SKM-1 (cell line): ENCODE results near the gene LYRM4.

Experiments used
- DNase-seq: peaks from one replicate; lab custom pipeline; 2025; ENCODE audit not compliant: unreplicated experiment; lab: John Stamatoyannopoulos, UW

LYRM4 gene

DNA sequence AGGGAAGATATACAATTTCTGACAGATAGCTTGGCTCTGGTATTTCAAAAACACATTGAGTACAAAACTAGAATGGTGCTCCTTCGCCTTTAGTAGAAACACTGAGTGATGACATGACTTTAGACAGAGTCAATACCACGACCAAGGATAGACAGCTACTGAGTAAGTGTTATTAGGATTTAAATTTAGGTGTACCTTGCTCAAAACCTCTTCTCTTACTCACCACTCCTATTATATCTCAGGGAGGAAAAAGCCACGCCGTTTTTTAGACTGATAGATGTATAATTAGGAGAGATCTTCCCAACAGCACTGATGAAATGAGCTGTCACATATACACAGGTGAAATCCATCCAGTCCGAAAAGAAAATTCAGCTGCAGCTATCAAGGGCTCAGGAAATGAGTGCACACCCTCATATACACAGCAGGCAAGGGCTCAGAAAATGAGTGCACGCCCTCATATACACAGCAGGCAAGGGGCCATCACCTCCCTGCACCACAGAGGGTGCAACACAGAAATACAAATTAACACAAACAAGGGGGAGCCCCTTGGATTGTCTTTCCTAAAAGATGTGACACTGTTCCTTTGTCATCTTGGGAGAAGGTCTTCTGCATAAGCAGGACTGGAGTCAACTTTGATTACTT is 53.7 kb downstream of the LYRM4 start:
- DNase-seq: no peak

DNA sequence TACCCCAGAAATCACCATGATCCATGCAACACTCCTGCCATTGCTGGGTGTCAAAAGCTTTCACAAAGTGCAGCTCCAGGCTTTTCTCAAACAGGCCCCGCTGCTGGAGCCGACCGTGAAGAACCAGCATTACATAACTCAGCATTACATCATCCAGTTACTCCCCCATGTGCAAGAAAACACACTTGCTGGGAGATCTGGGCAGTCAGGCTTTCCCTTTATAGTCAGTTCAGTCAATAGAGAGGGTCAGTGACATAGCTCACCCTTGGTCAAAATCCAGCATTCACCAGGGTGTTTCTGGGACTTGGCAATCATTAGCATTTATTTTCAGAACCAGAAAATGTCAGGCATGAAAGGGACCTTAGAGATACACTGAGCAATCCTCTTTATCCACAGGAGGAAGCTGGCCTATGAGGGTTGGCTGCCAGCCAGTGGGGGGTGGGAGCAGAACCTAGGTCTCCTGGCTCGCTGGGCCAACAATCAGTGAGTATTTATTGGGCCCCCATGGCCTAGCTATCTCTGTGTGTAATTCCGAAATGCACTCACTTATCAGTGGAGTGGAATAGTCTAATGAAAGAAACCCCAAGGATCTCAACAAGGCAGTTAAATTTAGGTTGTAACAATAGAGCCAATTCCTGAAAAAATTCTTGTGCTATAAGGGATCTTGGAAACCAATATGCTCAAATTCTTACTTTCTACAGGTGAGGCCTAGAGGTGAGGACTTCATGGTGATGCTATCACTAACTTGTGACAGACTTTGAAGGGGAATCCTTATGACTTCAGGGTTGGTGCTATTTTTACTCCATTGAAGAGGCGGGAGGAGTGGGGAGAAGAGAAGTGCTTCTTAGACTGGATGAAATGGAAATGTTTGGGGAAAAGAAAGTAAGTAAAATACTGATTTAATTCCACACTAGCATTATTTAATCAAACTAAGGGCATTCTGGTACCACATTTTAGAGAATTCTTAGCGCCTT is 54.6 kb downstream of the LYRM4 start:
- peak; percentile 84 for DNase-seq

DNA sequence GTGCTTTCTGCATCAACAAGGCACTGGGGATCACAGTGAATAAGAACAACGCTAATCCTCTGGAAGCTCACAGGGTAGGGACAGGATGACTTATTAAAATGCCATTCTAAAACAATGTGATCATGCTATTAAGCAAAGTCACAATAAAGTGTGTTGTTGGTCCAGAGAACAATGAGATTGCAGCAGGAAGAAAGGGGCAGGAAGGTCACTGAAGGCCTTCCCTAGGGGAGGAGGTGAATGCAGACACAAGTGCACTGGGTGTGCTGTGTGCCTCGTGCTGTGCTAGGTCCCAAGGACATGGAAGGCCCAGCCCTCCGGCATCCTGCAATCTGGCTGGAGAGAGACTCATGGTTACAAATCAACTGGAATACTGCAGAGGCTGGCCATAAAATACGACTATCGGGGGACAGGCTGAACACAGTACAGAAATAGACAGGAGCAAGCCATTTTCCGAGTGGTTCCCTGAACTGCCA is 55.7 kb downstream of the LYRM4 start:
- no peak for DNase-seq

DNA sequence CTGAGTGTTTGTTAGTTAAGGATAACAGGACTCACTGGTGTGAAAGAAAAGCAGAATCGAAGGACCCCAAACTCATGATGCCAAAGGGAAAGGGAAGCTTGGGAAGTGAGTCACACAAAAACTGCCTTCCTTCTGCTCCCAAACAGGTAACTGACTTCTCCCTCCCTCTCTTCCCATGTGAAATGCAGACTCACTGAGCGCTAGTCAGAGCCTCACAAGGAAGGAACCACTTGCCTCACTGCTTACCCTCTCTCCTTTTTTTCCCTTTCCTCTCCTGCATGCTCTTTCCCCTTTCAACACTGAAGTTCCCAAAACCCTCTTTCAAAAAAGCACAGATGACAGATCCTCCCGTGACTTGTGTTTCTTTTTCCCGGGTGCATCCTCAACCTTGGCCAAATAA is 56.4 kb downstream of the LYRM4 start:
- DNase-seq: peak; percentile 8

DNA sequence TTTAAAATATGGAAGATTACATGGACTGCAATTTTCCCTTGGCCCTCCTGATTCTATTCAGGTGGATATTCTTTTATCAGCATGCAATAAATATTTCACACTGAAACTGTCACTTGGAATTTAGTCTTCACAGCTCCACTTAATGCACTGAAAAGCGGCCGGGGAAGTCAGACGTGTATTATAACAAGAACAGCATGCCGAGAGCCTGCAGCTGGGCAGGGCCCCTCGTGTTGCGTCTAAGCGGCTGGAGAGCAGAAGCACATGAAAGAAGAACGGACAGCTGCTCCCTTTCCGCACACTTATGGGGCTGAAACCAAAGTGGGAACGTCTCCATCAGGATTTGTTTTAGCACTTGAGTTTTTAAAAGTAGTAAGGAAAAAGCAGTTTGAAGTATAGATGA is 57.2 kb downstream of the LYRM4 start:
- no peak for DNase-seq

DNA sequence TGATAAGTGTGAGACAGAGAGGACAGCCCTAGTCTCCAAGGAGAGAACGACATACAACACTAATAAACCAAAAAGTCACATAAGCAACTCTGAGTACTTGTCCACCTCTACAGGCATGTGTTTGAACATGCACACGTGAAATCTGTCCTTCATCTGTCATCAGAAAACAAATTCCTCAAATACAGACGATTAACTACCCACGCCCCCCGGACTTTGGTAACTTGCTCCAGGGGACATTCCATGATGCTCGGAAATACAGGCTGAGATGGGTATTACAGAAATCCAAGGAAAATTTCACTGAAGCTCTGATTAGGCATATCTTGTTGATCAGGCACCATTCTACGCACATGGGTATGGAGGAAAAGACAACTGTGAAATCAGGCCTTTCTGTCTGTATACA is 57.8 kb downstream of the LYRM4 start:
- DNase-seq: no peak

DNA sequence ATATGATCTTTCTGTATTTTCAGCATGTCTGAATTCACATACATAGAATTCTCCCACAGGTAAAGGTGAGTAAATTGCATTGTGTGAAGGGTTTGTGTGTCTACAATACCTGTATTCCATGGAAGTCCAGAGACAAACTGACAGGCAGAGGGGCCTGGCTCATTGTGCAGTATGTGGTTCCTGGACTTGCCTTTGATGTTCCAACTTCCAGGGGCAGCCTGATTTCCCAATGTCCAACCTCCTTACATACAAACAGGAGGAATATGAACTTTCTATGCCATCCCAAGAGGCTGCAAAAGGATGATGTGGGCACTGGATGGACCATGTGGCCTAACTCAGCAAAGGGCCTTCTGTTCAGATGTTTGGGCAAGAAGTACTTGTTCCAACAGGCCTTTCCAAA is 58.5 kb downstream of the LYRM4 start:
- no peak for DNase-seq

DNA sequence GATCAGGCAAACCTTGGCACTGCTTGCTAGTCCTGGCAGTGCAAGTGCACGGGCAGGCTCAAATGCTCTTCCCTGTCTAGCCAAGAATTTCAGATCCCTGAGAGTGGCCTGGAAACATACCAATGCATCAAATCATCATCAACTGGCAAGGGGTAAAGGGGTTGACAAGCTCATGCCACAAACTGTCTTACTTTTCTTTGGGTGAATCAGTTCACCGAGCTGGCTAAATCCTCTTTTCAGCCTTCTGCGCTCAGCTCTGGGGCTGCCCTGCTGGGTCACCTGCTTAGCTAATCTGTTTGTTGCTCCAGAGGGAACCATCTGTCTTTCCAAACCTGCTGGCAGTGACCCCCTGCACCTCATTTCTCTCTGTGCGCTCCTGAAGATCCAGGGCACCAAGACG is 59.5 kb downstream of the LYRM4 start:
- no peak for DNase-seq

DNA sequence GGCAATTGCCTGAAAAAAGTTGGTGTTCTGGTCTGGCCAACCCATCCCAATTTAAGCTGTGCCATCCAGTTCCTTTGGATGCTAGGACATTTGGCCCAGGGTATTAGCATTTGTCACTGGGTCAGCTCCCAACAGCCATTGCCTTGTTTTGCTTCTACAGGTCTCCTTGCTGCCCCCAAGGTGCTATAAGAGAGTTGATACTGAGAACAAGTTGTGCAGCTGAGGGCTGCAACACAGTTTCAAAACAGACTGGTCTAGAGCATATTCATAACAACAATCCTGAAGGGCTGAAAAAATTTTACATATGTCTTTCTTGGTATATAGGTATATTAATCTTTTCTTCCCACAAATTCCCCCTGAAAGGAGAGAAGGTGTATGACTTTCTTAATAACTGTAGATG is 61.0 kb downstream of the LYRM4 start:
- DNase-seq: no peak

DNA sequence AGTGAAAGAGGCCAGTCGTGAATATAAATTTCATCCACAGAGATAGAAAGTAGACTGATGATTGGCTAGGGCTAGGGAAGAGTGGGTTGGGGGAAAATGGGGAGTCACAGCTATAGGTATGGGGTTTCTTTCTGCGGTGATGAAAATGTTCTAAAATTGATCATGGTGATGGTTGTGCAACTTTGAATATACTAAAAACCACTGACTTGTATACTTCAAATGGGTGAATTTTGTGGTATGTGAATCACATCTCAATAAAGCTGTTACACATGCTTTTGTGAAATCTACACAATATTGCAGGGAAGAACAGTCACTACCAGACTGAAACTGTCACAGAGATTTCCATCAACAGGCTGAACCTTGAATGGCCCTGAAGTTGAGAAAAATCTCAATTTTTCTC is 61.5 kb downstream of the LYRM4 start:
- no peak for DNase-seq

DNA sequence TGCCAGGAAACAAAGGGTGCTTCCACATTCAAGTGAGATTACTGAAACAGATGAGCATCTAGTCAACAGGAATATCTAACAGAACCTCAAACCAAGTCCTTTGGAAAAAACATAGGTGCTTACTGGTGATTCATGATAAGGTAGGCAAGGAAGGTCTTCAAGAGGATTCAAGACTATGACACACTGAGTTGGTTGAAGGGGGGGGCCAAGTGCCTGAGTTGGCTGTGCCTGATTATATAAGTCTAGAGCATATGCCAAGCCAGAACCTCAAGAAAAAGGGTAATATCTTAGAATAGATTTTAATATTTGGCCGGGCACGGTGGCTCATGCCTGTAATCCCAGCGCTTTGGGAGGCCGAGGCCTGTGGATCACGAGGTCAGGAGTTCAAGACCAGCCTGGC is 63.7 kb downstream of the LYRM4 start:
- no peak for DNase-seq

DNA sequence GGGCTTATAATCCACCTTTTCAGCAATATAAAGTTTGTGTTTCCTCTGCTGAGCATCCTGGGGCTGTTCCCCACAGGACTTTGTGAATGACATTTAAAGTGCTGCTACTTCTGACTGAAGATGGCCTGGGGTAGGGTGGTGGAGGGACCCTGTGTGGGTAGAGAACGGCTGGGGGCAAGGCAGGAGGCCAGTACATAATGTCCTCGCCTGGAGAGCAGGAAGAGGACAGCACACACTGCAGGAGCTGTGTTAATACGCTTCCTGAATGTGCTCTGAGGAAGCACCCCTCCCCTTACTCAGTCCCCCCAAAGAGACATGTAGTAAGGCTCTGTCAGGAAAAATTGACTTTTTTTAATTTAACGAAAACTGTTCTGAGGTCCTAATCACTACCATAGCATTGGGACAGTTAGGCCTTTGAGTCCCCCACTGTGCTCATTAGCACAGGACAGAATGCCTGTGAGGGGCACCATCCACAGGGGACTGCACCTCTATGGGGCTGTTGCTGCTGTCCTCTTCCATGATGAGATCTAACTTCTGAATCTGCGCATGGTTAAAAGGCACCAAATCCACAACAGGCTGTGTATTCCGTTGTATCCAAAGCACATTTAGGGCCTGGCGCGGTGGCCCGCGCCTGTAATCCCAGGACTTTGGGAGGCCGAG is 68.5 kb downstream of the LYRM4 start:
- DNase-seq: no peak

DNA sequence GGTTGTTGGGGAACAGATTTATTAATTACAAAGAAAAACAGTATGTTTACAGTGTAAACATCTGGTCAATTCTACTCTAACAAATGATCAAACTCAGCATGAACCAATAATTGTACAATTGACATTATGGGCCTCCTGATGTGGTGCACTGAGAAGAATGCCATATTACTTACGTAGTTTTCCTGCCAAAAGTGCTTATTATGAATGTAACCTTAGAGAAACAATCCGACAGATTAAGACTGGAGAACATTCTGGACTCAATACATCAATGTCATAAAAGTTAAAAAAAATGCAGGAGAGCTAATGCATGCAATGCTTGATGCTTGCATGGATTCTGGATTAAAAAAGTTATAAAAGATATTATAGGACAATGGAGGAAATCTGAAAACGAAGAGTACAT is 69.0 kb downstream of the LYRM4 start:
- no peak for DNase-seq

DNA sequence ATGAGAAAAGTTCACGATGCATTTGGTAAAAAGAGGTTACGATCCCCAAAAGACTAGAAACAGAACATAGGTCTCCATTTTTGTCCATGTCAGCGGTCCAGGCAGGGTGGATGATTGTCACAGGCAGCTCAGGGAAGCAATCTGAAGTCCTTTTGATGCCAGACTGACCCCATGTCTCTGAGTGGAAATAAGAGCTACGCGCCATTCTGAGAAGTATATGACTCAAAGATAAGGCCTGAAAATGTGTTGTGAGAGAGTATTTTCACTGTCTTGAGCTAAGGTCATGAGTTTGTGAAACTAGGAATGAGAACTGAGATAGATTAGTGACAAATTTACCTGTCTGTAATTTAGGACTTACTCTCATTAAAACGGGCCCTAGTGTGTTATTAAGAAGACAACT is 69.5 kb downstream of the LYRM4 start:
- no peak for DNase-seq

DNA sequence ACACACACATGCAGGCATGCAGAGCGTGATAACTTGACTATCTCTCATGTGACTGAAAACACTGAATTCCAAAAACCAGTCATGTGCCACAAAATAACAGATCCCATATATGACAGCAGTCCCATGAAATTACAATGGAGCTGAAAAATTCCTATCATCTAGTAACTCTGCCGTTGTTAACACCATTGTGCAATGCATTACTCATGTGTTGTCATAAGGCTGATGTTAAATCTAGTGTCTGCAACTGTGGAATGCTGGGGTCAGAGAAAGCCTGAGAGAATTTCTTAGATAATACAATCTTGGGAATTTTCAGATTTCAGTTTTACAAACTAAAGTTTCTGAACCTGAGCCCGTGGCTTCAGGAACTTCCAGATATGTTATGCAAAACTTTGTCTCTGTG is 70.2 kb downstream of the LYRM4 start:
- DNase-seq: no peak

DNA sequence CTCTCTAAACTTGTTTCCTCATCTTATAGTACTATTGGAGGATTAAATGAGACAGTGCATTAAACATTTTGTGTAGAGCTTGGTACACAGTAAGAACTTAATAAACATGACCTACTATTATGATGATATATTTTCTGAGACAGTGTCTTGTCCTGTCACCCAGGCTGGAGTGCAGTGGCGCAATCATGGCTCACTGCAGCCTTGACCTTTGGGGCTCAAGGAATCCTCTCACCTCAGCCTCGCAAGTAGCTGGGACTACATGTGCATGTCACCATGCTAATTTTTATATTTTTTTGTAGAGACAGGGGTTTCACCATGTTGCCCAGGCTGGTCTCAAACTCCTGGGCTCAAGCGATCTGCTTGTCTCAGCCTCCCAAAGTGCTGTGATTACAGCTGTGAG is 72.1 kb downstream of the LYRM4 start:
- no peak for DNase-seq

DNA sequence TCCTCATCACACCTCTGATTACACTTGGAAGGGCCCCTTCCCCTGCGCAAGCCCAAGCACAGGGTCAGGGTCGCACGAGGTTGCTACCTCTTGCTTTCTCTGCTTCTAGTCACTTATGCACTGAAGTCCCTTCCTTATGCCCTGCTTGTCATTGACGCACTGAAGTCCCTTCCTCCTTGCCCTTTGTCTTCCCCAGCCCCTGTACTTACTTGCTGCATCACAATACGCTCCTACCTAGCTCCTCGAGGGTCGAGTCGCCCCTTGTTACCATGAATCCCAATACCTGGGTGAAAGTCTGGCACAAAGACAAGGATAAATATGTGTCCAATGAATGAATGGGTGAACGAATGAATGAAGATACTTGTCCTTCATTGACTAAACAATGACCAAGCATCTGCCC is 75.9 kb downstream of the LYRM4 start:
- no peak for DNase-seq

DNA sequence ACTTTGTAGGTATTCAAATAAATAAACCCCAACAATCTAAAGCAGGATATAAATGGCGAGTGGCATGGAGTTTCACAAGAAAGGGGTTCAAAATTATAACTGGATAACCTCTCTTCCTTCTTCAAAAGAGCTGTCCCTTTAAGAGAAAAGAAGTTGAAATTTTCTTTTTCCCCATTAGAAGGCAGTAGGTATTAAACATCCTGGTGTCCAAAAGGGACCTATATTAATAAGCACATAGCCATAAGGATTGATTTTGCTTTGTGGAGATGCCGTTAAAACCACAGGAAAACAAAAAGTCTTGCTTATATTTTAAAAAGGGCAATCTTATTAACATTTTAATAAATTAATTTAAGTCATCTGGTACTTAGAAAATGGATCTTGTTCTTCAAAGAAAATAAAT is 76.5 kb downstream of the LYRM4 start:
- DNase-seq: no peak

DNA sequence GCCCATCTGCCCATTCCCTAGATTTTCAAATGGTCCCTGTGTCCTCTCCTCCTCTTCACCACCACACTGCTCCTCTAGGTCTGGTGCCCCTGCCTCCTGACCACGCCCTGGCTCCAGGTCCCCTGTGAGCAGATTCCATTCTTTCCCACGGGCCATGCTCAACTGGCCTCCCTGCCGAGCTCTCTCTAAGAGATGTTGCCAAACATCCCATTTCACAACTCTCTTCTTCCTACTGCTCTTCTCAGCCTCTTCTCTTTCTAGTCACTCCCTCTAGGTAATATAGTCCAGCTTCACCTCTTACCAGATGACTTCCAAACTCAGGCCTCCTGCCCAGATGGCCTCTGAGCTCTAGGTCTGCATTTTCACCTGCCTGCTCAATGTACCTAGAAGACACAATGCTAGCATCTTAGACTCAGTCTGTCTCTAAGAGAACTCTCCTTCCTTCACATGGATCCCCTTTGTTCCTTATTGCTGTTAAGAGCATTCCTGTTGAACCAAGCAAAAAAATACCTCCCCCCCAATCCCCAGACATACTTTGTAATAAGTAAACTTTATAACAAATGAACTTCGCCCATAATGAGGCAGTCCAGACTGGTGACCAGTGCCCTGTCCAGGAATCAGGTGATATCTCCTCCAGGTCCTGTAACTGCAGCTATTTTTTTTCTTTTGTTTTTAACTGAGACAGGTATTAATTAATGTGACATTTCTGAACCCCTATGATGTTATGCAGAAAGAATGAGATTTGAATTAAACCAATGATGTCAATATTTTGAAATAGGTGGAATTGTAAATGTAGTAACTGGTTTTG is 79.0 kb downstream of the LYRM4 start:
- peak; percentile 37 for DNase-seq

DNA sequence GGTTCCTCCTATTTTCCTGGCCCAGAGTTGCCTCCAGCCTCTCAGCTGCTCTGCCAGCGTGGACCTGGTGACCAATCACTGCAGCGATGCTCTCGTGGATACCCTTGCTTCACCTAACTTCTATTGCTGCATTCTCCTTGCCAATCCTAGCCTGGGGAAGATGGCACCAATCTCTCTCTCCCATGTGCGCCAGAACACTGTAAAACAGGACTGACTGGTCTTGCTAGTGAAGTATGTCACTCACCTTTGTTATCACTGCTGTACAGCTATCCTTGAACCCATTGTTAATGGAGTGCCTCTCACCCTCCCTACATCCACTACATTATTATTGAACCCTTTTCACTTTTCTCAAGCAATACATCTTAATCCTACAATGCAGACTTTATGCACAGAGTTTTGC is 80.1 kb downstream of the LYRM4 start:
- no peak for DNase-seq

DNA sequence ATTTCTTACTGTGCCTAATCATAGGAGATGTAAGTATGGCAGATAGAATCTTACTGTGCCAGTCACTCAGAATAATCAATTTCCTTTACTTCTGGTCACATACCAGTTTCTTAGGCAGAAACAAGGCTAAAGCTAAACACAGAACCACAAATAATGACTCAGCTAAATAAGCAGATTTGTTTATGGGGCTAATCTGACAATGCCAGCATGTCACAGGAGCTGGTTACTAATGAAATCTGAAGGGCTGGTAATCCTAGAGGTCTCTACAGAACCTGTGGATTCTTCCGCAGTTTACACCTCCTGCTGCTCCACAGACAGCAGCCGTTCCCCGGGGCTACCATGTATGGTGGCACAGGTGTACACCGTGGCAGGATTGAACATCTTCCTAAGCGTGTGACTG is 80.8 kb downstream of the LYRM4 start:
- no peak for DNase-seq
